ENCODE results near the gene SLC12A2. TPM values are rescaled to one million over a fixed set of nuclear protein-coding genes. Genes with fewer than 3 reads are reported as not detected.

SLC12A2 gene
- total and polyA plus RNA-seq, 2 of the 4 experiments (the other 2 are of a cell fraction) = 5.6 to 30.3 TPM

DNA sequence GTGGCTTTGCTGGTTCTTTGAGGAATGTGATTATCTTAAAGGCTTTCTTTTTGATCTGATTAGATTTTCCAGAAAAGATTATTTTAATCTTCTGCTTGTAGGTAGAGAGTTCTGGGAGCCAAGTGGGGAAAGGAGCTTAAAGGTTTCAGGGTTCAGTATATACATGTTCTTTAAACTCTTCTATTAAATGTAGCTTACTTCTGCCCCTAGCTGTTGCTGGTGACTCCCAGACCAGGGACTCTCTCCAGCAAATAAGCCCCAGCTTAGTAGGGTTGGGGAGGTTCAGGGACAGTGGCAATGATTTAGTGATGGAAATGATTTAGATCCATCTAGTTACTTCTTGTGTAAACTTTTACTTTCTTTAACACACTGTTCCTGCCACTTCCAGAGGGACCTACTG lies 72.2 kb downstream of the SLC12A2 start:
- H3K56ac ChIP-seq (ENCODE audit: extremely low read depth, insufficient read depth, low read length) = no peak overlapping the region
- H2AK9ac ChIP-seq (replicated peaks; ENCODE audit: low read depth, low read length, poor library complexity) = no peak overlapping the region
- DNase-seq = no peak
- H2BK15ac ChIP-seq (ENCODE audit: low read depth, low read length) = no peak overlapping the region
- H2BK5ac ChIP-seq (ENCODE audit: low read depth, low read length, poor library complexity, severe bottlenecking) = no peak overlapping the region
- no peaks in the 10 kb centered on the region for H4K20me1 ChIP-seq (ENCODE audit: insufficient read depth, low read length)
- no peak for TF ChIP-seq POLR2A (IDR thresholded peaks at IDR 0.05; ENCODE audit: low read depth, low read length)
- H3K18ac ChIP-seq (ENCODE audit: low read depth, low read length) = no peak overlapping the region
- no peaks in the 10 kb centered on the region for H3K27me3 ChIP-seq (ENCODE audit: control insufficient read depth, insufficient read depth, low read length)
- H2AFZ ChIP-seq (replicated peaks; ENCODE audit: low read length, poor library complexity) = no peak overlapping the region
- 0 out of 2 replicates have a peak, but pooled peaks cover 5% of the 10 kb centered on the region for H3K9me1 ChIP-seq (ENCODE audit: insufficient read depth, low read length)
- no peak overlapping the region for H3K4ac ChIP-seq (ENCODE audit: low read depth, low read length)
- ATAC-seq (ENCODE audit: low read depth) = no peak
- no peak overlapping the region for H3K23ac ChIP-seq (ENCODE audit: low read depth, low read length)
- H3K27ac ChIP-seq (ENCODE audit: insufficient read depth, low read length) = no peak overlapping the region
- intact Hi-C loops (cut with micrococcal nuclease) (no loop called here), in situ Hi-C loops (cut with MboI; ENCODE audit: low sequenced_read_pairs) (no loop called here), dilution Hi-C loops (cut with HindIII; ENCODE audit: low sequenced_read_pairs, unreplicated experiment) (no loop called here)
- H3K14ac ChIP-seq (replicated peaks; ENCODE audit: low read depth, low read length) = no peak overlapping the region
- no peak overlapping the region for H2AK5ac ChIP-seq (ENCODE audit: low read depth, low read length)
- peaks cover 5% of the 10 kb centered on the region; the same call in 1 of the 2 replicates for H3K36me3 ChIP-seq (ENCODE audit: control insufficient read depth, insufficient read depth, low read length)
- H4K5ac ChIP-seq (ENCODE audit: low read depth, low read length) = no peak overlapping the region
- H3K9ac ChIP-seq (ENCODE audit: low read depth, low read length) = no peak overlapping the region
- no peaks in the 10 kb centered on the region for H3K79me1 ChIP-seq (ENCODE audit: low read depth in 1 of 2, low read length in 2 of 2)
- H2BK20ac ChIP-seq (ENCODE audit: low read depth, low read length) = no peak overlapping the region
- no peak overlapping the region for H4K91ac ChIP-seq (ENCODE audit: insufficient read depth, low read depth, low read length)
- no peak overlapping the region for H3K4me2 ChIP-seq (ENCODE audit: low read depth, low read length)
- H3K4me1 ChIP-seq (ENCODE audit: control insufficient read depth, insufficient read depth, low read length) = no peaks in the 10 kb centered on the region
- no peak overlapping the region for H3K4me3 ChIP-seq (ENCODE audit: insufficient read depth, low read depth, low read length)
- POLR2A ChIA-PET (ENCODE audit: unreplicated experiment) = no interaction called here
- H3K9me3 ChIP-seq (ENCODE audit: control insufficient read depth, insufficient read depth, low read length) = no peaks in the 10 kb centered on the region
- no peak overlapping the region for H2BK120ac ChIP-seq (ENCODE audit: low read depth, low read length)
- CTCF ChIA-PET = interaction anchor here (0.6 to 0.8 kb wide), 2 partner anchors 71 to 279 kb away, joined by 3 read pairs; no protein-coding TSS in a partner anchor
- H4K8ac ChIP-seq (ENCODE audit: low read depth in 2 of 2, low read length in 2 of 2) = no peak overlapping the region
- BruUV-seq (replicated peaks) = no TSS peak

Data from IMR-90 (cell line).